HG02885 (cell line): ENCODE results near the gene NIPSNAP2.
"Not testable (repeated sequence)": the region's sequence is repeated elsewhere in the genome, so short reads cannot be mapped to it uniquely, and the experiment has no call there.

Source experiments
- ATAC-seq: cut with Tn5 transposase; IDR thresholded peaks from one replicate; pipeline ENCODE4 v1.9.1; 2021; ENCODE audit warnings: mild to moderate bottlenecking; ENCODE audit not compliant: unreplicated experiment, poor library complexity

The NIPSNAP2 gene

GRCh38 chr7:56045758-56046157 lies 81.4 kb downstream of the NIPSNAP2 start:
- not testable (repeated sequence) for ATAC-seq

- no peak for ATAC-seq
Measured at GRCh38 chr7:56046721-56047445, 82.5 kb downstream of the NIPSNAP2 start.

GRCh38 chr7:56047446-56048116 lies 83.2 kb downstream of the NIPSNAP2 start:
- not testable (repeated sequence) for ATAC-seq

- no peak for ATAC-seq
Measured at GRCh38 chr7:56048245-56048644, 83.9 kb downstream of the NIPSNAP2 start.

- not testable (repeated sequence) for ATAC-seq
Measured at GRCh38 chr7:56048763-56049162, 84.4 kb downstream of the NIPSNAP2 start.
